Activated CD8-positive, alpha-beta T cell treated with anti-CD3 and anti-CD28 coated beads for 36 hours (primary cell): Measurements from ENCODE around the gene CSNK2A2. TPM values are rescaled to one million over a fixed set of nuclear protein-coding genes. Genes with fewer than 3 reads are reported as not detected.

Experiments used
- ATAC-seq: fragments of 200-7000 bp; cut with Tn5 transposase; one replicate; pipeline ENCODE4 v1.10.0; 2021; ENCODE audit warnings: mild to moderate bottlenecking, moderate library complexity
- CTCF ChIA-PET: fragments of 350-600 bp; sonication (Branson Sonifier 250); formaldehyde crosslinking; loops from one replicate; lab custom pipeline; 2021; ENCODE audit warnings: antibody characterized with exemption; lab: Charles Lee
- POLR2A ChIA-PET: fragments of 350-600 bp; sonication (Branson Sonifier 250); formaldehyde crosslinking; loops from one replicate; lab custom pipeline; 2021; ENCODE audit warnings: antibody characterized with exemption; lab: Charles Lee
- DNase-seq: peaks from one replicate; pipeline ENCODE4 v3.0.0-alpha.2; 2020
- H3K27ac Mint-ChIP-seq: one replicate; pipeline ENCODE4 v1.8.0; 2021; ENCODE audit warnings: mild to moderate bottlenecking, mixed read lengths
- H3K27me3 Mint-ChIP-seq: one replicate; pipeline ENCODE4 v1.8.0; 2021; ENCODE audit warnings: mixed read lengths
- H3K36me3 Mint-ChIP-seq: one replicate; pipeline ENCODE4 v1.8.0; 2021; ENCODE audit warnings: low read depth, mixed read lengths
- H3K4me1 Mint-ChIP-seq: one replicate; pipeline ENCODE4 v1.8.0; 2021; ENCODE audit warnings: low read depth, mixed read lengths
- H3K4me3 Mint-ChIP-seq: one replicate; pipeline ENCODE4 v1.8.0; 2021; ENCODE audit warnings: mild to moderate bottlenecking, moderate library complexity, mixed read lengths
- H3K9me3 Mint-ChIP-seq: one replicate; pipeline ENCODE4 v1.8.0; 2021; ENCODE audit warnings: mixed read lengths
- CTCF ChIP-seq: fragments of 200-600 bp; IDR thresholded peaks from one replicate; pipeline ENCODE4 v1.8.0; 2022; ENCODE audit warnings: antibody characterized with exemption, mild to moderate bottlenecking
- intact Hi-C: fragments of 100-400 bp; cut with micrococcal nuclease; formaldehyde crosslinking; loops from one replicate; pipeline ENCODE4 v1.10.0; 2022
- total RNA-seq, 2 experiments: library from RNA; stranded (reverse); gene quantifications; one replicate each; pipeline ENCODE4 v1.2.3, GENCODE V29; 2021

Gene CSNK2A2
- total RNA-seq, 2 experiments from 2014 or later: 97.5 to 99.0 TPM

- Mint-ChIP-seq H3K4me1 (peaks cover 39% of the 10 kb centered on the region), H3K36me3 (peaks cover 16% of the 10 kb centered on the region), H3K27me3 (no peaks in the 10 kb centered on the region), H3K9me3 (no peaks in the 10 kb centered on the region), H3K4me3 (no peak overlapping the region), H3K27ac (no peak overlapping the region)
- no peak for DNase-seq
- ChIA-PET CTCF (interaction anchor here (7.2 kb wide), 1 partner anchor 22 kb away, joined by 30 read pairs; no protein-coding TSS in a partner anchor), POLR2A (no interaction called here)
- TF ChIP-seq CTCF: no peak
- no peak for ATAC-seq
- intact Hi-C loops: no loop called here
Measured at GRCh38 chr16:58119509-58119845, 78.4 kb downstream of the CSNK2A2 start.

- DNase-seq: no peak
- no peaks in the 10 kb centered on the region for H3K9me3 Mint-ChIP-seq
- POLR2A ChIA-PET: no interaction called here
- no peak overlapping the region for H3K27ac Mint-ChIP-seq
- intact Hi-C loops: no loop called here
- CTCF ChIA-PET: interaction anchor here (7.2 kb wide), 1 partner anchor 22 kb away, joined by 30 read pairs; no protein-coding TSS in a partner anchor
- H3K27me3 Mint-ChIP-seq: no peaks in the 10 kb centered on the region
- H3K4me3 Mint-ChIP-seq: no peak overlapping the region
- TF ChIP-seq CTCF: no peak
- peaks cover 34% of the 10 kb centered on the region for H3K4me1 Mint-ChIP-seq
- H3K36me3 Mint-ChIP-seq: peaks cover 18% of the 10 kb centered on the region
- ATAC-seq: no peak
Measured at GRCh38 chr16:58118801-58119508, 79.0 kb downstream of the CSNK2A2 start.

DNA sequence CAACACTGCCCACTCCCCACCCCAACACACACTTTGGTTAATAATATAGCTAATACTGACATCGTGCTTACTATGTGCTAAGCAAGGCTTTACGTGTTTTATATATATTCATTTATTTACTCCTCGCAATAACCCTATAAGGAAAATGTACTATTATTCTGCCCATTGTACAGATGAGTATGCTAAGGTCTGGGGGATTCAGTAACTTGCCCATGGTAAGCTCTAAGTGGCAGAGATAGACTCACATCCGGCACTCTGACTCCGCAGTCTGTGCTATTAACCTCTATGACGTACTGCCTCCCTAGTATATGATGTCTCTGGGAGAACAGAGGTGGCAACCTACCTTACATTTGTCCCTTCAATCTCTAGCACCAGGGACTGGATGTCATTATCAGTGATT lies 81.4 kb downstream of the CSNK2A2 start:
- no peak overlapping the region for H3K27ac Mint-ChIP-seq
- no peak overlapping the region for H3K4me3 Mint-ChIP-seq
- no peaks in the 10 kb centered on the region for H3K9me3 Mint-ChIP-seq
- H3K36me3 Mint-ChIP-seq: peaks cover 27% of the 10 kb centered on the region
- H3K27me3 Mint-ChIP-seq: no peaks in the 10 kb centered on the region
- H3K4me1 Mint-ChIP-seq: peaks cover 21% of the 10 kb centered on the region
- no peak for DNase-seq
- ChIA-PET CTCF (interaction anchor here (1.1 kb wide), 1 partner anchor 20 kb away, joined by 3 read pairs; no protein-coding TSS in a partner anchor), POLR2A (interaction anchor here (0.6 to 1.3 kb wide), 2 partner anchors 12 to 217 kb away, joined by 3 to 4 read pairs; partner anchors contain the start of gene CFAP20)
- no peak for ATAC-seq
- intact Hi-C loops: no loop called here
- TF ChIP-seq CTCF: no peak

DNA sequence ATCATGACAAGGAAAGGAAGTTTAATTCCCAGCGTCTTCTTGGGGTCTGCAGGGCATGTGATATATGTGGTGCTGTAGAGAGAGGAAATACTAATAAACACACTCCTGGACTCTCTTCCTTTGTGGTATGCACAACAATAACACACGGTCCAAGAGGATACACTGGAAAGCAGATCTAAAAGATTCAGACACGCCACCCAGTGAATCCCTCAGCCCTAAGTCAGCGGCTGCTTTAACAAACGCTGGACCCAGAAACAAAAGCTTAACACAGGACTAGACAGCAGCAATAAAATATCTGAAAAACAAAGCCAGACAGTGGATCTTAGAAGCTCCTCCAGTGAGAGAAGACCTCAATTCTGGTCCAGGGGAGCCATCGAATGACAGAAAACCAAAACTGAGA lies 81.8 kb downstream of the CSNK2A2 start:
- Mint-ChIP-seq H3K27ac (no peak overlapping the region), H3K27me3 (no peaks in the 10 kb centered on the region), H3K4me3 (no peak overlapping the region), H3K9me3 (no peaks in the 10 kb centered on the region), H3K4me1 (peaks cover 18% of the 10 kb centered on the region), H3K36me3 (peaks cover 27% of the 10 kb centered on the region)
- POLR2A ChIA-PET: interaction anchor here (0.6 to 1.3 kb wide), 2 partner anchors 13 to 217 kb away, joined by 3 to 4 read pairs; partner anchors contain the start of gene CFAP20
- ATAC-seq: no peak
- no peak for TF ChIP-seq CTCF
- intact Hi-C loops: no loop called here
- CTCF ChIA-PET: interaction anchor here (1.1 kb wide), 1 partner anchor 19 kb away, joined by 3 read pairs; no protein-coding TSS in a partner anchor
- DNase-seq: no peak
